Measurements from ENCODE around the gene IGF2R.
"Not testable (repeated sequence)": the region's sequence is repeated elsewhere in the genome, so short reads cannot be mapped to it uniquely, and the experiment has no call there.

IGF2R gene

GRCh38 chr6:159996626-159997497 is 28.0 kb downstream of the IGF2R start:
- DNase-seq (ENCODE audit: low read depth), result no peak

GRCh38 chr6:159997498-159998101 is 28.7 kb downstream of the IGF2R start:
- no peak for DNase-seq (ENCODE audit: low read depth)

DNA sequence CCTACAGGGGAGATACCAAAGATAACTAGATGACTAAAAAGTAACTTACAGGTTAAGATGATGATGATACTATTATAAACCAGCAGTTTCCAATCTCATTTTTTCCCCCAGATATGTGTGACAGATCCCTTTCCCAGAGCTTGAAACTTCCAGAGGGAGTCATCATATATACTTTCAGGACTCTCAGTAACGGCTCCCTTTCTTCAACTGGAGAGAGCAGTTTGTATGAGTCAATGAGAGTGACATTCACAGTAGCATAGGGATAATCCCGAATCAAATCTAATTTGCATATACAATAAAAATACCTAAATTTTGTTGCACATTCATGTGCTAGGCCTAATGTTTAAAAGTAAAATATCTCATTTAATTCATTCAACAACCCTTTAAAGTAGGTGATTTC is 29.7 kb downstream of the IGF2R start:
- no peak for DNase-seq (ENCODE audit: low read depth)

GRCh38 chr6:159999240-159999671 is 30.4 kb downstream of the IGF2R start:
- no peak for DNase-seq (ENCODE audit: low read depth)

DNA sequence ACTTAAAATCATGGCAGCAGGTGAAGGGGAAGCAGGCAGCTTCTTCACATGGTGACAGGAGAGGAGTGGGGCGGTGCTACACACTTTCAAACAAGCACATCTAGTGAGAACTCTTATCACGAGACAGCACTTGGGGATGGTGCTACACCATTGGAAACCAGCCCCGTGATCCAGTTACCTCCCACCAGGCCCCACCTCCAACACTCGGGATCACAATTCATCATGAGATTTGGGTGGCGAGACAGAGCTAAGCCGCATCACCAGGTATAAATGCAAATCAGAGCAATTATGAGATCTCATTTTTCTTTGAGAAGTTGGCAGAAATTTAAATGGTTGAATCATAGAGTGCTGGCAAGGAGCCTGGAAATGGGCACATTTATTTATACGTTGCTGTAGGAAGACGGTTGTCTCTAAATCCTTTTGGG is 31.4 kb downstream of the IGF2R start:
- DNase-seq (ENCODE audit: low read depth), result no peak

DNA sequence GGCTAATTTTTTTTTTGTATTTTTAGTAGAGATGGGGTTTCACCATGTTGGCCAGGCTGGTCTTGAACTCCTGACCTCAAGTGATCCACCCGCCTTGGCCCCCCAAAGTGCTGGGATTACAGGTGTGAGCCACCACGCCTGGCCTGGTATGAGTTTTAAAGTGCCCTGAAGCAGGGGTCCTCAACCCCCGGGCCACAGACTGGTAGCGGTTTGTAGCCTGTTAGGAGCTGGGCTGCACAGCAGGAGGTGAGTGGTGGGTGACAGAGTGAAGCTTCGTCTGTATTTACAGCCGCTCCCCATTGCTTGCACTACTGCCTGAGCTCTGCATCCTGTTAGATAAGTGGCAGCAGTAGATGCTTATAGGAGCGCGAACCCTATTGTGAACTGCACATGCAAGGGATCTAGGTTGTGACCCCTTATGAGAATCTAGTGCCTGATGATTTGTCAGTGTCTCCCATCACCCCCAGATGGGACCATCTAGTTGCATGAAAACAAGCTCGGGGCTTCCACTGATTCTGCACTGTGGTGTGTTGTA is 32.1 kb downstream of the IGF2R start:
- not testable (repeated sequence) for DNase-seq (ENCODE audit: low read depth)

DNA sequence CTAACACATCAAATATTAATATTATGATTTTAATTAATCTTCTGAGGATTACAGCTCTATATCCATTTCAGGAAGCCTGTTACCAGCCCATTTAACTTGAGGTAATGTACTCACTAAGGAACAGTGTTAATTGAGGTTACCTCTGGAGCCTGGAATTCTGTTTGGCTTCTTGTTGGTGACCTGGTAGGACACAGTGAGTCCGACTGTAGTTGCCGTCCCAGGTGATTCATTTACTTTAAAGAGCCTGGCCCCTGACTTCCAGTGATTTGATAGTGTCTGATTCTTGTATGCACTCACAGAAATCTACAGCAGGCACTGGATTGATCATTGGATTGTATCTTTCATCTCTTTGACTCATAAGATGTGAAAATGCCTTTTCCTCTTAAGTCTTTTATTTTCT is 34.0 kb downstream of the IGF2R start:
- no peak for DNase-seq (ENCODE audit: low read depth)

DNA sequence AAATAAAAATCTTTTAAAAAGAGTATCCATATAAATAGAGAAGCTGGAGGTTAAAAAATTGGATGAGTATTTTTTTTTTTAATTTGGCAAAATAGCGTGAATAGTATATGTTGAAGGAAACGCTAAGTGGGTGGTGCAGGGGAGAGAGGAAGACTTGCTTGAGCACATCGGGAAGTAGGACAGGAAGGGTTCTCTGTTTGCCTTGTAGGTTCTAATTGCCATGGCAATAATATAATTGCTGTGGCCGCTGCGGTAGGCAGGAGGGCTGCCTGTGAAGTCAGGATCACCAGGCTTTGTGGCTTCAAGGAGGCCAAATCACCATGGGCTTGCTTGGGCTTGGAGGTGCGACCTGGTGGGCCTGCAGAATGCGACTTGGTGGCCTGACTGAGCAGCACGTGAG is 35.1 kb downstream of the IGF2R start:
- DNase-seq (ENCODE audit: low read depth), result no peak

DNA sequence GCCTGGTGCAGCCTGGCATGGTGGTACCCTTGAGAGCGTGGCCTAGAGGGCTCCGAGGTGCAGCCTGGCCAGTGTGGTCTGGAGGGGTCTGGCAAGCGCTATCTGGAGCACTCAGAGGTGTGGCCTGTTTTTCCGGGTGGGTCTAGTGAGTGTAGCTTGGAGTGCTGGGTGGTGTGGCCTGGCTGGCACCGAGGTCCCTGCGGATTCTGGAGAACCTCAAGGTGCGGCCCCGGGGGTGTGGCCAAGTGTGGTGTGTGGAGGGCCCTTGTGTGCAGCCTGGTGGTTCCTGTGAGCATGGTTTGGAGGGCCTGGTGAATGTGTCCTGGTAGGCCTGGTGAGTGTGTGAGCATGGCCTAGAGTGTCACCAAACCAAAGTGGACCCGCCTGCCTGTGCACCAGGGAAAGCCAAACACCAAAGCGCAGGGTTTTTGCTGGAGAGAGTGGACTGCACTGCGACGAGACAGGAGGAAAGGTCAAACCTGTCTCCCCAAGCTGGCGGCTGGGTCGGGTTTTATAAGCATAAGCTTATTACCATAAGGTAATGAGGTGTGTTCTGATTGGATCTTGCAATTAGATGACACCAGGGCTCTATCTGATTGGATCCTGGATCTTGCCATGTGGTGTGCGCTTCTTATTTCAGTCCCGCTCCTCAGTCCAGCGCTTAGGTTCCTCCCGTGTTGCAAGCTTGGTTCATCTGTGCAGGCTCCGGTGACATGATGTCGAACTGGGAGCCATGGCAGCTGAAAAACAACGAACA is 35.7 kb downstream of the IGF2R start:
- DNase-seq (ENCODE audit: low read depth), result no peak

DNA sequence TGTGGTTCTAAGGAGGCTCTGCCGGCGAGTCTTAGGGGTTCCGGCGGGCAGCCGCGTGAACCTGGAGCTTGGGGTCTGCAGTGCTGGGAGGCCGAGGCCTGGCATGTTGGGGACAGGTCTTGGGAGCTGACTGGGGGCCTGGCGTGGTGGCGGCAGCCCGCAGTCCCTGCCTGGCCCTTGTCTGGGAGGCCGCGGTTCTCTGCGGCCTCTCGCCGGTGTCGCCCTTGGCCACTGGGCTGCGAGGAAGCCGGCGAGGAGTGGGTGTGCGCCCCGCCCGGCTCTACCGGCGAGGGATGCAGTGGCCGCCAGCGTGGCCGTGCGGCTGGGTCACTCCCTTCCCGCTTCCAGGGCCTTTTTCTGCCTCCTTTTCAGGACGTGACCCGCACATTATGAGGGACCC is 36.3 kb downstream of the IGF2R start:
- no peak for DNase-seq (ENCODE audit: low read depth)

DNA sequence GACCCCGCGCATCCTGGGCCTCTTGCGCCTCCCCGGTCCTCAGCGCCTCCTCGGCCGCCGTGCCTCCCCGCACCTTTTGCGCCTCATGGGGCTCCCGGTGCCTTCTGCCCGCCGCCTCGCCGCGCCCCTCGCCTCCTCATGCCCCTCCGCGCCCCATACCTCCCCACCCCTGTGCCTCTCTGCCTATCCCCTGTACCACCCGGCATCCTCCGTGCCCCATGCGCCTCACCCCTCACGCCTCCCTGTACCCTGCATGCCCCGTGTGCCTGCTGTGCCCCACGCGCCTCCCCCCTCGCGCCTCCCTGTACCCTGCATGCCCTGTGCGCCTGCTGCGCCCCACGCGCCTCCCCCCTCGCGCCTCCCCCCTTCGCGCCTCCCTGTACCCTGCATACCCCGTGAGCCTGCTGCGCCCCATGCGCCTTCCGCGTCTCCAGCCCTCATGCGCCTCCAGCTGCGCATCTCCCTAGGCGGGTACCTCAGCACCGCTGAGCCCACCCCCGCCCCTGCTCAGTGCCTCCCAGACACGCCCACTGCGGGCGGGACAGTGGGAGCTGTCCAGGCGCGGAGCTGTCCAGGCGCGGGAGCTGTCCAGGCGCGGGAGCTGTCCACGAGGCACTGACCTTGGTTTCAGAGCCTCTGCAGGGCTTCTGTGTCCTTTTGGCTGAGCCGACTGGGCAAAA is 37.1 kb downstream of the IGF2R start:
- DNase-seq (ENCODE audit: low read depth), result no peak

- DNase-seq (ENCODE audit: low read depth), result no peak
Observed at GRCh38 chr6:160007145-160007544, 38.3 kb downstream of the IGF2R start.

- DNase-seq (ENCODE audit: low read depth), result no peak
Observed at GRCh38 chr6:160007611-160008010, 38.7 kb downstream of the IGF2R start.

GRCh38 chr6:160010067-160010466 is 41.2 kb downstream of the IGF2R start:
- DNase-seq (ENCODE audit: low read depth), result no peak

GRCh38 chr6:160013987-160014868 is 45.3 kb downstream of the IGF2R start:
- no peak for DNase-seq (ENCODE audit: low read depth)

- DNase-seq (ENCODE audit: low read depth), result no peak
Observed at GRCh38 chr6:160014869-160015182, 45.9 kb downstream of the IGF2R start.

DNA sequence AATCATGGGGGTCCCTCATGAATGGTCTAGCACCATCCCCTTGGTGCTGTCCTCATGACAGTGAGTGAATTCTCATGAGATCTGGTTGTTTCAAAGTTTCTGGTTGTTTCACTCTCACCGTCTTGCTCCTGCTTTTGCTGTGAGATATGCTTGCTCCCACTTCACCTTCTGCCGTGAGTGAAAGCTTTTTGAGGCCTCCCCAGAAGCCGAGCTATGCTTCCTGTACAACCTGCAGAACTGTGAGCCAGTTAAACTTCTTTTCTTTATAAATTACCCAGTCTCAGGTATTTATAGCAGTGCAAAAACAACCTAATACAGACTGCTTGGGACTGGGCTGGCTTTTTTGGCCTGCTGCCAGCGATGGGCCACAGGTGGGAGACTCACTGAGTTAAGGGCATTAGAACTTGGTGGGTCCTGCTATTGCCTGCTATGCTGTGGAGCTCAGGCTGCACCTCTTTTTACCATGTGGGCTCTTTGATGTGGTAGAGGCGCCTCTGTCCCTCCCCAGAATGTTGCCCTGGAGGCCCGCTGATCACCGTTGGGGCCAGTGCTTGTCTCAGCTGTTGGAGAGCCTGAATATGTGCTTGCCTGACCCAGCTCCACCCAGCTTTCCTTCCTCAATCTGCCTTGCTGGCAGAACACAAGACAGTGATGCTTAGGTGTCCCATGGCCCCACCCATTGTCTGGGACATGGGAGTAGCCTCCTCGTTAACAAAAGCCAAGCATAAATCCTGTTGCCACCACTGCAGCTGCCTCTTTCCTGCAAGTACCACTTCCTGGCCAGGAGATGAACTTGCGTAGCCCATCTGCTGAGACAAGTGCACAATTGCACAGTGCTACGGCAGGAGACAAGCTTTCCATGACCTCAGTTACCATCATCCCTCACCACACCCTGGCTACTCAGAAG is 47.1 kb downstream of the IGF2R start:
- no peak for DNase-seq (ENCODE audit: low read depth)

DNA sequence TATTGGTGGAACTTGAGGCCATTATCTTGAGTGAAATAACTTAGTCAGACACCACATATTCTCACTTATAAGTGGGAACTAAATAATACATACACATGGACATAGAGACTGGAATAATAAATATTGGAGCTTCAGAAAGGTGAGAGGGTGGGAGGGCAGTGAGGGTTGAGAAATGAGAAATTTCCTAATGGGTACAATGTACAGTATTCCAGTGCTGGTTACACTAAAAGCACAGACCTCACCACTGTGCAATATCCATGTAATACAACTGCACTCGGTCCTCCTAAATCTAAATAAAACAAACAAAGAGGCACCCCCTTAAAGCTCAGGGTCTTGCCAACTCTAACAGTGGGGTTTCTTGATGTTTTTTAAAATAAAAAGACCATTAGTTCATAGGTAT is 53.2 kb downstream of the IGF2R start:
- no peak for DNase-seq (ENCODE audit: low read depth)

GRCh38 chr6:160022793-160023192 is 53.9 kb downstream of the IGF2R start:
- DNase-seq (ENCODE audit: low read depth), result no peak

GRCh38 chr6:160024152-160024551 is 55.3 kb downstream of the IGF2R start:
- DNase-seq (ENCODE audit: low read depth), result no peak

All from CMK (cell line).